Type B pancreatic cell (in vitro differentiated cells): ENCODE results near the gene DLL4. TPM values are rescaled to one million over a fixed set of nuclear protein-coding genes. Genes with fewer than 3 reads are reported as not detected.
A peak's percentile ranks its signal among the peaks of the same experiment; 100 is the strongest.

ENCODE experiments used
- DNase-seq: peaks from one replicate; pipeline ENCODE4 v3.0.0; 2021; ENCODE audit warnings: mixed read lengths; ENCODE audit not compliant: unreplicated experiment; ENCODE audit errors: extremely low spot score
- H3K27ac Mint-ChIP-seq: 2 replicates; pipeline ENCODE4 v1.8.0; 2021; ENCODE audit warnings: mild to moderate bottlenecking, mixed read lengths
- H3K27me3 Mint-ChIP-seq: 2 replicates; pipeline ENCODE4 v1.8.0; 2021; ENCODE audit warnings: mixed read lengths
- H3K36me3 Mint-ChIP-seq: 2 replicates; pipeline ENCODE4 v1.8.0; 2021; ENCODE audit warnings: mixed read lengths
- H3K4me1 Mint-ChIP-seq: one replicate; pipeline ENCODE4 v1.8.0; 2021; ENCODE audit warnings: mixed read lengths; ENCODE audit not compliant: unreplicated experiment
- H3K4me3 Mint-ChIP-seq: 2 replicates; pipeline ENCODE4 v1.8.0; 2021; ENCODE audit warnings: mild to moderate bottlenecking, mixed read lengths
- H3K9me3 Mint-ChIP-seq: 2 replicates; pipeline ENCODE4 v1.8.0; 2021; ENCODE audit warnings: mixed read lengths
- total RNA-seq: library from RNA; stranded (reverse); gene quantifications from 2 replicates; pipeline ENCODE4 v1.2.1, GENCODE V29; 2021; ENCODE audit warnings: low replicate concordance
- TF ChIP-seq, protein P1 (sequence below): fragments of 200-600 bp; sonication (generic); conservative IDR thresholded peaks from 2 replicates; pipeline ENCODE4 v1.5.0; 2021; ENCODE audit warnings: antibody characterized with exemption, mild to moderate bottlenecking

Gene DLL4
- total RNA-seq, 1 donor from 2014 or later, result 2.9 TPM

DNA sequence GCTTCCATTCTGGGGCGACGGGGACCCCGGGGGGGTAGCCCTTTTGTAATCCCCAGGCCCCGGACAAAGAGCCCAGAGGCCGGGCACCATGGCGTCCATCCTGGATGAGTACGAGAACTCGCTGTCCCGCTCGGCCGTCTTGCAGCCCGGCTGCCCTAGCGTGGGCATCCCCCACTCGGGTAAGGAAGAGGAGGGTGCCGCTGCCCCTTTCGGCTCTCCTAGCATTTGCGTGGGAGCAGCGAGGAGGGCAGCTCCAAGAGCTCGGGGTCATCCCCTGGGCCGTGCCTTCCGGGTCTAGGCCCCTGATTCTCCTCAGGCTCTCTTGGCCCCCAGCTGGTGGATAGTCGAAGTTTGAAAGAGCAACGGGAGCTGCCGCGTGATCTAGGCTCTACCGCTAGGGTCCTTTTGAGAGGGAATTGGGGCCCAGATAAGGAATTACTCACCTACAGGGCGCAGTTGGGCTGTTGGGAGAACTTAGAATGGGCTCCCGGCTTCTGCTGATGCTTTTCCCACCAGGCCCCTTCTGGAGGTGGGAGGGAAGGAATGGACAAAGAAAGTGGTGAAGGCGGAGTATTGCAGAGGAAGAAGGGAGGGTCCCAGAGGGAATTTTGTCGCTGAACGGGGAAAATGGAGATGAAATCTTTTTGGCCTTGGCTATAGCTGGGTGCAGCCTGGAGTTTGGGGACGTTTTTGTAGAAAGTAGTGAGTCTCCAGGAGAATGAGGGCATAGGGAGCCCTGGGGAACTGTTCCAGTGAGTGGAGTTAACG, 34.3 kb upstream of the DLL4 start:
- Mint-ChIP-seq H3K4me3 (peak overlapping the region; percentile 98), H3K27ac (peak overlapping the region; percentile 98), H3K27me3 (no peaks in the 10 kb centered on the region), H3K4me1 (peaks cover 12% of the 10 kb centered on the region), H3K9me3 (no peaks in the 10 kb centered on the region), H3K36me3 (peaks cover 10% of the 10 kb centered on the region)
- peak; percentile 75 for DNase-seq
- TF ChIP-seq, protein P1, sequence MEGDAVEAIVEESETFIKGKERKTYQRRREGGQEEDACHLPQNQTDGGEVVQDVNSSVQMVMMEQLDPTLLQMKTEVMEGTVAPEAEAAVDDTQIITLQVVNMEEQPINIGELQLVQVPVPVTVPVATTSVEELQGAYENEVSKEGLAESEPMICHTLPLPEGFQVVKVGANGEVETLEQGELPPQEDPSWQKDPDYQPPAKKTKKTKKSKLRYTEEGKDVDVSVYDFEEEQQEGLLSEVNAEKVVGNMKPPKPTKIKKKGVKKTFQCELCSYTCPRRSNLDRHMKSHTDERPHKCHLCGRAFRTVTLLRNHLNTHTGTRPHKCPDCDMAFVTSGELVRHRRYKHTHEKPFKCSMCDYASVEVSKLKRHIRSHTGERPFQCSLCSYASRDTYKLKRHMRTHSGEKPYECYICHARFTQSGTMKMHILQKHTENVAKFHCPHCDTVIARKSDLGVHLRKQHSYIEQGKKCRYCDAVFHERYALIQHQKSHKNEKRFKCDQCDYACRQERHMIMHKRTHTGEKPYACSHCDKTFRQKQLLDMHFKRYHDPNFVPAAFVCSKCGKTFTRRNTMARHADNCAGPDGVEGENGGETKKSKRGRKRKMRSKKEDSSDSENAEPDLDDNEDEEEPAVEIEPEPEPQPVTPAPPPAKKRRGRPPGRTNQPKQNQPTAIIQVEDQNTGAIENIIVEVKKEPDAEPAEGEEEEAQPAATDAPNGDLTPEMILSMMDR, result peak; percentile 80

DNA sequence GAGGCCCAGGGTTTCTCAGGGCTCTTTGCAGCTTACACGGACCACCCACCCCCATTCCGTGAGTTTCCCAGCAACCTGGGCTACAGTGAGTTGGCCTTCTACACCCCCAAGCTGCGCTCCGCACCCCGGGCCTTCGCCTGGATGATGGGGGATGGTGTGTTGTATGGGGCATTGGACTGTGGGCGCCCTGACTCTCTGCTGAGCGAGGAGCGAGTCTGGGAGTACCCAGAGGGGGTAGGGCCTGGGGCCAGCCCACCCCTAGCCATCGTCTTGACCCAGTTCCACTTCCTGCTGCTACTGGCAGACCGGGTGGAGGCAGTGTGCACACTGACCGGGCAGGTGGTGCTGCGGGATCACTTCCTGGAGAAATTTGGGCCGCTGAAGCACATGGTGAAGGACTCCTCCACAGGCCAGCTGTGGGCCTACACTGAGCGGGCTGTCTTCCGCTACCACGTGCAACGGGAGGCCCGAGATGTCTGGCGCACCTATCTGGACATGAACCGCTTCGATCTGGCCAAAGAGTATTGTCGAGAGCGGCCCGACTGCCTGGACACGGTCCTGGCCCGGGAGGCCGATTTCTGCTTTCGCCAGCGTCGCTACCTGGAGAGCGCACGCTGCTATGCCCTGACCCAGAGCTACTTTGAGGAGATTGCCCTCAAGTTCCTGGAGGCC, 29.5 kb upstream of the DLL4 start:
- Mint-ChIP-seq H3K27ac (no peak overlapping the region), H3K36me3 (peaks cover 21% of the 10 kb centered on the region), H3K4me3 (no peak overlapping the region), H3K27me3 (no peaks in the 10 kb centered on the region), H3K4me1 (peaks cover 12% of the 10 kb centered on the region), H3K9me3 (no peaks in the 10 kb centered on the region)
- TF ChIP-seq, protein P1, result no peak
- DNase-seq, result no peak

DNA sequence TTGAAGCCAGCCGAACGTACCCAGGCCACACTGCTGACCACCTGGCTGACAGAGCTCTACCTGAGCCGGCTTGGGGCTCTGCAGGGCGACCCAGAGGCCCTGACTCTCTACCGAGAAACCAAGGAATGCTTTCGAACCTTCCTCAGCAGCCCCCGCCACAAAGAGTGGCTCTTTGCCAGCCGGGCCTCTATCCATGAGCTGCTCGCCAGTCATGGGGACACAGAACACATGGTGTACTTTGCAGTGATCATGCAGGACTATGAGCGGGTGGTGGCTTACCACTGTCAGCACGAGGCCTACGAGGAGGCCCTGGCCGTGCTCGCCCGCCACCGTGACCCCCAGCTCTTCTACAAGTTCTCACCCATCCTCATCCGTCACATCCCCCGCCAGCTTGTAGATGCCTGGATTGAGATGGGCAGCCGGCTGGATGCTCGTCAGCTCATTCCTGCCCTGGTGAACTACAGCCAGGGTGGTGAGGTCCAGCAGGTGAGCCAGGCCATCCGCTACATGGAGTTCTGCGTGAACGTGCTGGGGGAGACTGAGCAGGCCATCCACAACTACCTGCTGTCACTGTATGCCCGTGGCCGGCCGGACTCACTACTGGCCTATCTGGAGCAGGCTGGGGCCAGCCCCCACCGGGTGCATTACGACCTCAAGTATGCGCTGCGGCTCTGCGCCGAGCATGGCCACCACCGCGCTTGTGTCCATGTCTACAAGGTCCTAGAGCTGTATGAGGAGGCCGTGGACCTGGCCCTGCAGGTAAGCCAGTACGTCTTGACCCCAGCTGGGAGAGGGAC, 28.7 kb upstream of the DLL4 start:
- Mint-ChIP-seq H3K4me1 (peaks cover 7% of the 10 kb centered on the region), H3K9me3 (no peaks in the 10 kb centered on the region), H3K27me3 (no peaks in the 10 kb centered on the region), H3K4me3 (no peak overlapping the region), H3K36me3 (peaks cover 21% of the 10 kb centered on the region), H3K27ac (no peak overlapping the region)
- no peak for DNase-seq
- TF ChIP-seq, protein P1, result no peak

DNA sequence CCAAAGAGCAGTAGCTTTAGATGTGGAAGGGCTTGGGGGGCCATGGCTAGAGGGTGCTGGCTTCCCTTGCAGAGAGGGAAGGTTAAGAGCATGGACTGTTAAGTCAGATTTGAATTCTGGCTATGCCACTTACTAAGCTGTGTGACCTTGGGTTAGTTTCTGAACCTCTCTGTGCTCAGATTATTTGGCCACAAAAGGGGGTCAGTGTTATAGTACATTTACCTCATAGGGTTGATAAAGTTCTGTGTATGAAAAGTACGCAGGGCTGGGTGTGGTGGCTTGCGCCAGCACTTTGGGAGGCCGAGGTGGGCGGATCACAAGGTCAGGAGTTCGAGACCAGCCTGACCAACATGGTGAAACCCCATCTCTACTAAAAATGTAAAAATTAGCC, 28.1 kb upstream of the DLL4 start:
- Mint-ChIP-seq H3K36me3 (peaks cover 21% of the 10 kb centered on the region), H3K9me3 (no peaks in the 10 kb centered on the region), H3K27ac (no peak overlapping the region), H3K27me3 (no peaks in the 10 kb centered on the region), H3K4me1 (peaks cover 7% of the 10 kb centered on the region), H3K4me3 (no peak overlapping the region)
- no peak for DNase-seq
- TF ChIP-seq, protein P1, result no peak

DNA sequence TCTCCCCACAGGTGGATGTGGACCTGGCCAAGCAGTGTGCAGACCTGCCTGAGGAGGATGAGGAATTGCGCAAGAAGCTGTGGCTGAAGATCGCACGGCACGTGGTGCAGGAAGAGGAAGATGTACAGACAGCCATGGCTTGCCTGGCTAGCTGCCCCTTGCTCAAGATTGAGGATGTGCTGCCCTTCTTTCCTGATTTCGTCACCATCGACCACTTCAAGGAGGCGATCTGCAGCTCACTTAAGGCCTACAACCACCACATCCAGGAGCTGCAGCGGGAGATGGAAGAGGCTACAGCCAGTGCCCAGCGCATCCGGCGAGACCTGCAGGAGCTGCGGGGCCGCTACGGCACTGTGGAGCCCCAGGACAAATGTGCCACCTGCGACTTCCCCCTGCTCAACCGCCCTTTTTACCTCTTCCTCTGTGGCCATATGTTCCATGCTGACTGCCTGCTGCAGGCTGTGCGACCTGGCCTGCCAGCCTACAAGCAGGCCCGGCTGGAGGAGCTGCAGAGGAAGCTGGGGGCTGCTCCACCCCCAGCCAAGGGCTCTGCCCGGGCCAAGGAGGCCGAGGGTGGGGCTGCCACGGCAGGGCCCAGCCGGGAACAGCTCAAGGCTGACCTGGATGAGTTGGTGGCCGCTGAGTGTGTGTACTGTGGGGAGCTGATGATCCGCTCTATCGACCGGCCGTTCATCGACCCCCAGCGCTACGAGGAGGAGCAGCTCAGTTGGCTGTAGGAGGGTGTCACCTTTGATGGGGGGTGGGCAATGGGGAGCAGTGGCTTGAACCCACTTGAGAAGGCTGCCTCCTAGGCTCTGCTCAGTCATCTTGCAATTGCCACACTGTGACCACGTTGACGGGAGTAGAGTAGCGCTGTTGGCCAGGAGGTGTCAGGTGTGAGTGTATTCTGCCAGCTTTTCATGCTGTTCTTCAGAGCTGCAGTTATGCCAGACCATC, 26.3 kb upstream of the DLL4 start:
- Mint-ChIP-seq H3K36me3 (peaks cover 15% of the 10 kb centered on the region), H3K9me3 (no peaks in the 10 kb centered on the region), H3K27ac (peak overlapping the region; percentile 85), H3K4me3 (no peak overlapping the region), H3K4me1 (peaks cover 7% of the 10 kb centered on the region), H3K27me3 (no peaks in the 10 kb centered on the region)
- TF ChIP-seq, protein P1, result no peak
- no peak for DNase-seq
